Cardiac muscle cell (in vitro differentiated cells and primary cell): ENCODE measurements around the gene CLRN3. TPM values are rescaled to one million over a fixed set of nuclear protein-coding genes. Genes with fewer than 3 reads are reported as not detected.

ENCODE experiments used
- DNase-seq, 2 donors: peaks; one replicate each; pipeline versions ENCODE4 v3.0.0 to v3.0.0-alpha.2; 2010 to 2017; ENCODE audit warnings: low read depth in 1 of 2, low spot score in 1 of 2
- H3K27ac ChIP-seq: fragments of 200-600 bp; sonication (generic); 2 replicates; pipeline ENCODE4 v1.5.1; 2016
- H3K27me3 ChIP-seq: fragments of 200-600 bp; sonication (generic); 2 replicates; pipeline ENCODE4 v1.6.0; 2016; ENCODE audit warnings: control low read depth
- H3K36me3 ChIP-seq: fragments of 200-600 bp; sonication (generic); 2 replicates; pipeline ENCODE4 v1.5.1; 2016; ENCODE audit warnings: control low read depth
- H3K4me1 ChIP-seq: fragments of 200-600 bp; sonication (generic); 2 replicates; pipeline ENCODE4 v1.8.1; 2017; ENCODE audit warnings: low read depth, mild to moderate bottlenecking, mixed run types
- H3K4me3 ChIP-seq: fragments of 200-600 bp; sonication (generic); 2 replicates; pipeline ENCODE4 v1.5.1; 2016; ENCODE audit warnings: mild to moderate bottlenecking
- H3K9me3 ChIP-seq: fragments of 200-600 bp; sonication (generic); 2 replicates; pipeline ENCODE4 v1.5.1; 2017; ENCODE audit warnings: low read depth, mild to moderate bottlenecking, control low read depth
- CTCF ChIP-seq: IDR thresholded peaks from 2 replicates; pipeline ENCODE4 v1.5.1; 2012; ENCODE audit warnings: low read depth, mild to moderate bottlenecking, low read length
- polyA plus RNA-seq: library from polyadenylated mRNA; unstranded; fragments of >200 nt; fragmentation: Nextera tagmentation; extraction: Ambion mirVana; gene quantifications from 2 replicates; pipeline ENCODE4 v1.2.1, GENCODE V29; 2016
- total RNA-seq: library from RNA; depleted of rRNA; stranded (reverse); fragments of >200 nt; gene quantifications from 2 replicates; pipeline ENCODE4 v1.2.3, GENCODE V29; 2016

Gene CLRN3
- total and polyA plus RNA-seq, 2 experiments from 2014 or later: not detected

DNA sequence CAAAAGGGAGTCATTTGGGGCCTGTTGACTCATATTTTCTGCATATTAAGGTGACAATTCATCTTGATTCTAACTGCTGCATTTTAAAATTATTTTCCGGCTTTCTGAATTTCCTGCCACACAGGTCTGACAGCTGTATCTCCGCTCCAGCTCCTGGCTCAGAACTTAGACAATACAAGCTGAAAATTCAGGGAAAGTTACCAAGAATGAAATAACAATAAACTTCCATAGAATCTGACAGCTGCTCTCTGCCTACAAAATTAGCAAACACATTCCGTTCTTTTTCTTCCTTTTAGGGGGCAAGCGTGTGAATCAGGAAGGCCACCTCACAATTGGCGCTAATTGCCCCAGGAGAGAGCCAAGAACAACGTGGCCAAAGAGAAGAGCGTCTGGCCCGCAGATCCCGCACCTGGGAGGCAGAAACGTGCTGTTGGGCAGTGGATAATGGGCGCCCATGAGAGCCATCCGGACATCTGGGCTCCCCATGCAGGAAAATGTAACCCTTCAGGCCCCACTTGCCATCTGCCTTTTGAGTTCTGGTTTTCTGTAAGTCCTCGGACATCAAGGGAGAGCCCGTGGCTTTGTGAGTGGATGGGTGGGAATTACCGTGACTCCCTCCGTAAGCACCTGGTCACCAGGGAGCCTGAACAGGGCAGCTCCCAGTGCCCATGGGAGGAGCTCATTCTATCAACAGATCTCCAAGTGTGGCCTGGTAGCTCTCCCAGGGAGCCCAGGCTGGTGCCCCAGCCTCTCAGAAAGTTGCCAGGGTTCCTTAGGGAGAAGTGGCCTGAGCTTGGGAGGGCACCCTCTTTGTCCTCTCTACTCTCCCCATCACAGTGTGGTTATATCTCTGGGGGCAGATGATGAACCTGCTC is 5.0 kb downstream of the CLRN3 start:
- Histone ChIP-seq H3K27ac (no peak overlapping the region), H3K4me3 (no peak overlapping the region), H3K9me3 (no peaks in the 10 kb centered on the region), H3K36me3 (no peaks in the 10 kb centered on the region), H3K27me3 (peaks cover 3% of the 10 kb centered on the region), H3K4me1 (no peaks in the 10 kb centered on the region)
- DNase-seq: no peak
- TF ChIP-seq CTCF: no peak

DNA sequence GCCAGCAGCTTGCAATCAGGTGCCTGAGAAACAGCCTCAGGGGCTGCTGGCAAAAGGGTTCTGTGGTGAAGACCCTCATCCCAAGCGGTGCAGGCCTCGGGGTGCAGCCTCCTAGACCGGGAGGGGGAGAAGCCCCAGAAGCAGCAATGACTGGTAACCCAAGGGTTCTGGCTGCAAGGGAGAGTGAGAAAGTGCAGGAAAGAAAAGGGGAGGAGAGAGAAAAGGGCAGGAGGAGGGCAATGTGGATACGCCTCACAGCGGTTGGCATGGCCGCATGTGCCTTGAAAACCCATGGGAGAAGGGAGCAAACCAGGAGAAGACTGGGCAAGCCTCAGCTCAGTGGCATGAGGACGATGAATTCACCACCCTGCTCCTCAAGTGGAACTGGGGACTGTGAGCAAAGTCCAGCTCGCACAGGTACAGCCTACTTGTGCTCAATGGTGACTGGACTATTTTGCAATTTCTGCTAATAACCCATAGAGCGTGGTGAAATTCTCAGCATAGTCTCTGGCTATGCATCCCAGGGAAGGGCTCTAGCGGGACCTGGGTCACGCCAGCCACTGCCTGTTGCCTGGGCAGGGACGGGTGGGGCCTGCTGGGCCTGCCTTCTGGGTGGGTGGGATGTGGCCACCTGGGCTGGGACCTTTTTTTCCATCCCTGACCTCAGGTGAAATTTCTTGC is 6.2 kb downstream of the CLRN3 start:
- Histone ChIP-seq H3K9me3 (no peaks in the 10 kb centered on the region), H3K4me1 (no peaks in the 10 kb centered on the region), H3K27ac (no peak overlapping the region), H3K36me3 (no peaks in the 10 kb centered on the region), H3K27me3 (no peaks in the 10 kb centered on the region), H3K4me3 (no peak overlapping the region)
- no peak for DNase-seq
- no peak for TF ChIP-seq CTCF

GRCh38 chr10:127884501-127884900 is 8.2 kb downstream of the CLRN3 start:
- no peaks in the 10 kb centered on the region for H3K4me1 ChIP-seq
- no peaks in the 10 kb centered on the region for H3K27me3 ChIP-seq
- H3K36me3 ChIP-seq: no peaks in the 10 kb centered on the region
- H3K4me3 ChIP-seq: no peak overlapping the region
- no peak for DNase-seq
- H3K27ac ChIP-seq: no peak overlapping the region
- no peak for TF ChIP-seq CTCF
- H3K9me3 ChIP-seq: no peaks in the 10 kb centered on the region

DNA sequence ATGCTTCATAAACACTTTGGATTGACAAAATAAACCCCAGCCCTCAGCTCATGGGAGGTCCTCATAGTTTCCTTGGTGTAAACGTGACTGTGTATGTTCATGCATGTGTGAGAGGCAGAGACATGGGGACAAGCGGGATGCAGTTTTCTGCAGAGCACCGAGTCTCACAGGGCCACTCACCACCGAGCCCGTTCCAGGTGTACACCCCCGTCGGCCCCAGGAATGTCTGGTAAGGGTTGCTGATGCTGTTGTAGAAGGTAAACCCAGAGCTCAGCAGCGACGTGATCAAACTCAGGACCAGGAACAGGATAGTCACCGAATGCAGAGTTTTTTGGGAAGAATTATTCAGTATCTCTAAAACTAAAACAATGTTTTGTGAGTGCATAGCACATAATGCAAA is 9.2 kb downstream of the CLRN3 start:
- no peaks in the 10 kb centered on the region for H3K27me3 ChIP-seq
- DNase-seq: no peak
- no peak overlapping the region for H3K27ac ChIP-seq
- no peaks in the 10 kb centered on the region for H3K4me1 ChIP-seq
- H3K36me3 ChIP-seq: no peaks in the 10 kb centered on the region
- TF ChIP-seq CTCF: no peak
- H3K4me3 ChIP-seq: no peak overlapping the region
- no peaks in the 10 kb centered on the region for H3K9me3 ChIP-seq

GRCh38 chr10:127882801-127883459 is 9.8 kb downstream of the CLRN3 start:
- no peak overlapping the region for H3K27ac ChIP-seq
- H3K9me3 ChIP-seq: no peaks in the 10 kb centered on the region
- TF ChIP-seq CTCF: no peak
- no peaks in the 10 kb centered on the region for H3K4me1 ChIP-seq
- H3K27me3 ChIP-seq: no peaks in the 10 kb centered on the region
- DNase-seq: no peak
- H3K4me3 ChIP-seq: no peak overlapping the region
- no peaks in the 10 kb centered on the region for H3K36me3 ChIP-seq
